Endodermal cell (in vitro differentiated cells): ENCODE measurements around the gene SCFD2. TPM values are rescaled to one million over a fixed set of nuclear protein-coding genes. Genes with fewer than 3 reads are reported as not detected.

ENCODE experiments used
- DNase-seq: peaks from one replicate; pipeline ENCODE4 v3.0.0-alpha.2; 2017
- H3K27ac ChIP-seq: 2 replicates; pipeline ENCODE4 v1.5.1; 2013; ENCODE audit warnings: mild to moderate bottlenecking, low read depth, low read length, moderate library complexity
- H3K27me3 ChIP-seq: 2 replicates; pipeline ENCODE4 v1.6.1; 2013; ENCODE audit warnings: mild to moderate bottlenecking, low read length, moderate library complexity; ENCODE audit not compliant: insufficient read depth, control insufficient read depth, poor library complexity, severe bottlenecking
- H3K36me3 ChIP-seq: 2 replicates; pipeline ENCODE4 v1.7.0; 2013; ENCODE audit warnings: mild to moderate bottlenecking, low read length, moderate library complexity; ENCODE audit not compliant: control insufficient read depth, insufficient read depth
- H3K4me1 ChIP-seq: one replicate; pipeline ENCODE4 v1.7.0; 2013; ENCODE audit warnings: low read length; ENCODE audit not compliant: control insufficient read depth, insufficient read depth
- H3K4me3 ChIP-seq: 2 replicates; pipeline ENCODE4 v1.5.1; 2013; ENCODE audit warnings: mild to moderate bottlenecking, low read length, moderate library complexity
- H3K9ac ChIP-seq: 2 replicates; pipeline ENCODE4 v1.6.1; 2013; ENCODE audit warnings: mild to moderate bottlenecking, low read length, moderate library complexity; ENCODE audit not compliant: poor library complexity, severe bottlenecking; ENCODE audit errors: extremely low read depth
- H3K9me3 ChIP-seq: 2 replicates; pipeline ENCODE4 v1.6.1; 2013; ENCODE audit warnings: mild to moderate bottlenecking, low read length, moderate library complexity; ENCODE audit not compliant: control insufficient read depth
- H3K27ac Mint-ChIP-seq: 2 replicates; pipeline ENCODE4 v1.8.0; 2020; ENCODE audit warnings: mixed read lengths
- H3K27me3 Mint-ChIP-seq: 2 replicates; pipeline ENCODE4 v1.8.0; 2021; ENCODE audit warnings: mild to moderate bottlenecking, mixed read lengths; ENCODE audit not compliant: insufficient read depth
- H3K36me3 Mint-ChIP-seq: 2 replicates; pipeline ENCODE4 v1.8.0; 2020; ENCODE audit warnings: low read depth, mixed read lengths
- H3K4me1 Mint-ChIP-seq: 2 replicates; pipeline ENCODE4 v1.8.0; 2020; ENCODE audit warnings: mixed read lengths
- H3K4me3 Mint-ChIP-seq: 2 replicates; pipeline ENCODE4 v1.8.0; 2020; ENCODE audit warnings: mild to moderate bottlenecking, moderate library complexity, mixed read lengths
- H3K9me3 Mint-ChIP-seq: 2 replicates; pipeline ENCODE4 v1.8.0; 2020; ENCODE audit warnings: mild to moderate bottlenecking, mixed read lengths
- CTCF ChIP-seq: fragments of 200-600 bp; sonication (generic); conservative IDR thresholded peaks from 2 replicates; pipeline ENCODE4 v1.5.0; 2021; ENCODE audit warnings: antibody characterized with exemption, mild to moderate bottlenecking
- whole genome bisulfite sequencing, 2 experiments: methylation state at CpG; one replicate each; pipeline versions ENCODE4 v1.1.5 to v1.1.7; 2013; ENCODE audit warnings: missing lambda C conversion rate in 2 of 2, mixed read lengths in 1 of 2; ENCODE audit not compliant: insufficient coverage in 1 of 2, insufficient read length in 1 of 2; 5-methylcytosine and 5-hydroxymethylcytosine counted together
- total RNA-seq, 2 donors: library from RNA; stranded (reverse); fragmentation: NEBNext Ultra II Directional in 1 of 2; extraction: Animal tissue kit (Norgen Biotek cat#: 25700) in 1 of 2; gene quantifications; 2 replicates in 1 of 2; 3 replicates in 1 of 2; pipeline ENCODE4 v1.2.1, GENCODE V29; 2021

SCFD2 gene
- total RNA-seq, 2 donors from 2014 or later, result 5.7 to 6.5 TPM

- Mint-ChIP-seq H3K9me3 (peaks cover 2% of the 10 kb centered on the region), H3K27me3 (peaks cover under 1% of the 10 kb centered on the region), H3K36me3 (no peaks in the 10 kb centered on the region), H3K4me1 (peaks cover 9% of the 10 kb centered on the region), H3K4me3 (no peak overlapping the region), H3K27ac (no peak overlapping the region)
- Histone ChIP-seq H3K9me3 (no peaks in the 10 kb centered on the region), H3K4me1 (peaks cover 10% of the 10 kb centered on the region), H3K27ac (no peak overlapping the region), H3K4me3 (no peak overlapping the region), H3K27me3 (no peaks in the 10 kb centered on the region), H3K9ac (no peak overlapping the region), H3K36me3 (no peaks in the 10 kb centered on the region)
- WGBS, 2 experiments, result 93 to 100% methylated on average over 3 to 6 of the region's 6 CpGs
- DNase-seq, result no peak
- TF ChIP-seq CTCF, result no peak
These were observed 541.6 kb downstream of the SCFD2 start for GRCh38 chr4:52824270-52824602.

GRCh38 chr4:52823702-52824092 lies 542.2 kb downstream of the SCFD2 start:
- no peak overlapping the region for H3K4me3 Mint-ChIP-seq
- TF ChIP-seq CTCF, result no peak
- no peaks in the 10 kb centered on the region for H3K27me3 ChIP-seq
- H3K27me3 Mint-ChIP-seq, result no peaks in the 10 kb centered on the region
- peaks cover 9% of the 10 kb centered on the region for H3K4me1 Mint-ChIP-seq
- H3K9me3 Mint-ChIP-seq, result peaks cover 2% of the 10 kb centered on the region
- H3K4me1 ChIP-seq, result peaks cover 10% of the 10 kb centered on the region
- WGBS, 2 experiments, result 86 to 90% methylated on average over 1 of the region's 1 CpG
- H3K36me3 Mint-ChIP-seq, result no peaks in the 10 kb centered on the region
- no peak overlapping the region for H3K27ac ChIP-seq
- DNase-seq, result no peak
- no peak overlapping the region for H3K27ac Mint-ChIP-seq
- no peak overlapping the region for H3K4me3 ChIP-seq
- no peaks in the 10 kb centered on the region for H3K36me3 ChIP-seq
- H3K9me3 ChIP-seq, result no peaks in the 10 kb centered on the region
- H3K9ac ChIP-seq, result no peak overlapping the region

Other genes starting within 250 kb of the SCFD2 start
- gene FIP1L1, start 11.6 kb upstream of the SCFD2 start, total RNA-seq, result 10 to 100 TPM; 79.2 to 88.8 TPM
- gene LNX1, start 225.4 kb upstream of the SCFD2 start, total RNA-seq, result 1 to 10 TPM; 4.4 to 5.4 TPM